WTC11 (cell line): Measurements from ENCODE around the gene KDSR. TPM values are rescaled to one million over a fixed set of nuclear protein-coding genes. Genes with fewer than 3 reads are reported as not detected.

Source experiments
- ATAC-seq: fragments of 200-7000 bp; cut with Tn5 transposase; 2 replicates; pipeline ENCODE4 v1.10.0; 2021; ENCODE audit warnings: mild to moderate bottlenecking, moderate library complexity
- CTCF ChIA-PET: fragments of 300-600 bp; sonication (Branson Sonifier 250); formaldehyde crosslinking; loops from one replicate; lab custom pipeline; 2021; ENCODE audit warnings: antibody characterized with exemption; lab: Charles Lee
- POLR2A ChIA-PET: fragments of 350-600 bp; sonication (Branson Sonifier 250); formaldehyde crosslinking; loops from one replicate; lab custom pipeline; 2021; ENCODE audit warnings: antibody characterized with exemption; lab: Charles Lee
- DNase-seq: peaks from one replicate; pipeline ENCODE4 v3.0.0; 2021; ENCODE audit warnings: low spot score
- H3K27ac Mint-ChIP-seq: 2 replicates; pipeline ENCODE4 v1.8.0; 2021; ENCODE audit warnings: mixed read lengths
- H3K27me3 Mint-ChIP-seq: 2 replicates; pipeline ENCODE4 v1.8.0; 2021; ENCODE audit warnings: low read depth, mild to moderate bottlenecking, moderate library complexity, mixed read lengths
- H3K36me3 Mint-ChIP-seq: 2 replicates; pipeline ENCODE4 v1.8.0; 2021; ENCODE audit warnings: mixed read lengths
- H3K4me1 Mint-ChIP-seq: 2 replicates; pipeline ENCODE4 v1.8.0; 2022; ENCODE audit warnings: mixed read lengths
- H3K4me3 Mint-ChIP-seq: 2 replicates; pipeline ENCODE4 v1.8.0; 2021; ENCODE audit warnings: mild to moderate bottlenecking, moderate library complexity, mixed read lengths
- H3K9me3 Mint-ChIP-seq: 2 replicates; pipeline ENCODE4 v1.8.0; 2021; ENCODE audit warnings: mixed read lengths
- ARID4B ChIP-seq: sonication (generic); formaldehyde crosslinking; IDR thresholded peaks from 2 replicates; pipeline ENCODE4 v1.8.0; 2023; ENCODE audit warnings: missing genetic modification reagents, mild to moderate bottlenecking, borderline replicate concordance
- ELF4 ChIP-seq: sonication (generic); formaldehyde crosslinking; IDR thresholded peaks from 2 replicates; pipeline ENCODE4 v1.8.1; 2022; ENCODE audit warnings: low read depth, mild to moderate bottlenecking, moderate library complexity, missing genetic modification reagents
- FOXP4 ChIP-seq: sonication (generic); formaldehyde crosslinking; IDR thresholded peaks from 2 replicates; pipeline ENCODE4 v1.8.0; 2022; ENCODE audit warnings: mild to moderate bottlenecking, missing genetic modification reagents
- HMGA2 ChIP-seq: fragments of 250-450 bp; sonication (Bioruptor Pico); IDR thresholded peaks from 2 replicates; pipeline ENCODE4 v1.4.0; 2021; ENCODE audit warnings: mild to moderate bottlenecking, moderate library complexity
- KAT7 ChIP-seq: sonication (generic); formaldehyde crosslinking; IDR thresholded peaks from 2 replicates; pipeline ENCODE4 v1.8.1; 2023; ENCODE audit warnings: missing genetic modification reagents, mild to moderate bottlenecking, borderline replicate concordance
- MLX ChIP-seq: sonication (generic); formaldehyde crosslinking; IDR thresholded peaks from 2 replicates; pipeline ENCODE4 v1.8.1; 2023; ENCODE audit warnings: mild to moderate bottlenecking, missing genetic modification reagents, moderate library complexity
- NFYB ChIP-seq: sonication (generic); formaldehyde crosslinking; conservative IDR thresholded peaks from 2 replicates; pipeline ENCODE4 v1.8.0; 2022; ENCODE audit warnings: low read depth, missing genetic modification reagents
- NR2C2 ChIP-seq: sonication (generic); formaldehyde crosslinking; IDR thresholded peaks from 2 replicates; pipeline ENCODE4 v1.8.0; 2022; ENCODE audit warnings: mild to moderate bottlenecking, missing genetic modification reagents
- OVOL2 ChIP-seq: fragments of 250-450 bp; sonication (Bioruptor Pico); IDR thresholded peaks from 2 replicates; pipeline ENCODE4 v1.9.0; 2021; ENCODE audit warnings: mild to moderate bottlenecking, borderline replicate concordance
- PREB ChIP-seq: sonication (generic); formaldehyde crosslinking; IDR thresholded peaks from 2 replicates; pipeline ENCODE4 v1.8.1; 2022; ENCODE audit warnings: mild to moderate bottlenecking, missing genetic modification reagents, moderate library complexity, borderline replicate concordance
- TCF7 ChIP-seq: sonication (generic); formaldehyde crosslinking; IDR thresholded peaks from 2 replicates; pipeline ENCODE4 v1.8.0; 2022; ENCODE audit warnings: mild to moderate bottlenecking, low read depth, missing genetic modification reagents, moderate library complexity
- TP53 ChIP-seq: sonication (generic); formaldehyde crosslinking; IDR thresholded peaks from 2 replicates; pipeline ENCODE4 v1.8.1; 2023; ENCODE audit warnings: mild to moderate bottlenecking, missing genetic modification reagents
- ZNF138 ChIP-seq: sonication (generic); formaldehyde crosslinking; conservative IDR thresholded peaks from 2 replicates; pipeline ENCODE4 v1.8.1; 2022; ENCODE audit warnings: mild to moderate bottlenecking, moderate library complexity, missing genetic modification reagents
- ZNF317 ChIP-seq: sonication (generic); formaldehyde crosslinking; IDR thresholded peaks from 2 replicates; pipeline ENCODE4 v1.8.1; 2023; ENCODE audit warnings: low read depth, mild to moderate bottlenecking, moderate library complexity, missing genetic modification reagents, borderline replicate concordance
- ZSCAN18 ChIP-seq: fragments of 250-450 bp; sonication (Bioruptor Pico); IDR thresholded peaks from 2 replicates; pipeline ENCODE4 v2.1.2; 2022; ENCODE audit warnings: mild to moderate bottlenecking, moderate library complexity
- total RNA-seq: library from RNA; stranded (reverse); gene quantifications from 3 replicates; pipeline ENCODE4 v1.2.3, GENCODE V29; 2021

The KDSR gene
- total RNA-seq, 1 experiment from 2014 or later: 51.8 TPM

GRCh38 chr18:63366213-63367052, 573 bp downstream of the KDSR start:
- Mint-ChIP-seq H3K27ac (peak overlapping the region; percentile 85), H3K9me3 (peaks cover 29% of the 10 kb centered on the region), H3K4me3 (peak overlapping the region; percentile 93), H3K27me3 (no peaks in the 10 kb centered on the region), H3K4me1 (peaks cover 17% of the 10 kb centered on the region), H3K36me3 (peaks cover 40% of the 10 kb centered on the region)
- ChIA-PET POLR2A (interaction anchor here (0.9 to 1.2 kb wide), 2 partner anchors 56 to 71 kb away, joined by 3 to 11 read pairs; partner anchors contain the start of gene VPS4B), CTCF (interaction anchor here (1.0 to 1.7 kb wide), 6 partner anchors 9 to 344 kb away, joined by 3 to 9 read pairs (median 3); partner anchors contain the start of gene VPS4B)
- ATAC-seq: peak; percentile 43
- TF ChIP-seq TP53 (CRISPR knock-in tag): peak; percentile 11; the same call in 1 of the 2 replicates
- 0 out of 2 replicates have a peak, but pooled peaks have one; percentile 34 for TF ChIP-seq KAT7 (CRISPR knock-in tag)
- TF ChIP-seq ZNF138 (CRISPR knock-in tag): no peak
- TF ChIP-seq ARID4B: no peak
- TF ChIP-seq NFYB: no peak
- DNase-seq: peak; percentile 57

GRCh38 chr18:63365876-63366212, 1.2 kb downstream of the KDSR start:
- Mint-ChIP-seq H3K4me3 (peak overlapping the region; percentile 93), H3K4me1 (peaks cover 17% of the 10 kb centered on the region), H3K27me3 (no peaks in the 10 kb centered on the region), H3K9me3 (peaks cover 29% of the 10 kb centered on the region), H3K36me3 (peaks cover 43% of the 10 kb centered on the region), H3K27ac (peak overlapping the region; percentile 85; the same call in 1 of the 2 replicates)
- DNase-seq: peak; percentile 10
- TF ChIP-seq ELF4 (CRISPR knock-in tag) (no peak), PREB (no peak), OVOL2 (CRISPR knock-in tag) (no peak), ZNF138 (CRISPR knock-in tag) (no peak), NR2C2 (CRISPR knock-in tag) (no peak), ZNF317 (no peak), MLX (CRISPR knock-in tag) (no peak)
- POLR2A ChIA-PET: interaction anchor here (1.2 kb wide), 1 partner anchor 56 kb away, joined by 11 read pairs; the partner anchor contains the start of gene VPS4B
- CTCF ChIA-PET: interaction anchor here (1.0 to 1.7 kb wide), 6 partner anchors 9 to 344 kb away, joined by 3 to 9 read pairs (median 3); partner anchors contain the start of gene VPS4B
- ATAC-seq: no peak

- H3K27me3 Mint-ChIP-seq: no peaks in the 10 kb centered on the region
- H3K4me1 Mint-ChIP-seq: peaks cover 17% of the 10 kb centered on the region
- H3K4me3 Mint-ChIP-seq: no peak overlapping the region
- H3K36me3 Mint-ChIP-seq: peaks cover 45% of the 10 kb centered on the region
- CTCF ChIA-PET: no interaction called here
- POLR2A ChIA-PET: no interaction called here
- H3K9me3 Mint-ChIP-seq: peaks cover 15% of the 10 kb centered on the region
- H3K27ac Mint-ChIP-seq: no peak overlapping the region
- DNase-seq (no peak), ATAC-seq (no peak)
- TF ChIP-seq HMGA2 (no peak), ZNF317 (no peak), ZSCAN18 (CRISPR knock-in tag) (no peak), KAT7 (CRISPR knock-in tag) (no peak), TCF7 (CRISPR knock-in tag) (no peak), ZNF138 (CRISPR knock-in tag) (no peak), FOXP4 (CRISPR knock-in tag) (no peak)
Observed at GRCh38 chr18:63363951-63364350, 3.1 kb downstream of the KDSR start.
